Neural cell (in vitro differentiated cells): Measurements from ENCODE around the gene MAPRE3. TPM values are rescaled to one million over a fixed set of nuclear protein-coding genes. Genes with fewer than 3 reads are reported as not detected.

Experiments used
- H2AFZ ChIP-seq: fragments of 200-600, 300-800 bp; sonication (generic), shearing (Covaris generic); 2 replicates; pipeline ENCODE4 v1.6.0; 2014; ENCODE audit warnings: low read depth, mild to moderate bottlenecking, antibody characterized with exemption, low read length, moderate library complexity
- H3F3A ChIP-seq: fragments of 200-600 bp; shearing (Covaris generic); 2 replicates; pipeline ENCODE4 v1.6.1; 2016; ENCODE audit warnings: mild to moderate bottlenecking, moderate library complexity, mixed read lengths, antibody characterized with exemption, low read length; ENCODE audit not compliant: insufficient read depth, poor library complexity, severe bottlenecking
- H3K27ac ChIP-seq: fragments of 200-600, 300-800 bp; sonication (generic), shearing (Covaris generic); 2 replicates; pipeline ENCODE4 v1.5.1; 2014; ENCODE audit warnings: mild to moderate bottlenecking, low read length, moderate library complexity
- H3K27me3 ChIP-seq: fragments of 300-800, 200-600 bp; sonication (generic), shearing (Covaris generic); 2 replicates; pipeline ENCODE4 v1.6.0; 2014; ENCODE audit warnings: mild to moderate bottlenecking, low read depth, low read length, moderate library complexity; ENCODE audit not compliant: insufficient read depth
- H3K36me3 ChIP-seq: fragments of 300-800, 200-600 bp; sonication (generic), shearing (Covaris generic); 2 replicates; pipeline ENCODE4 v1.5.1; 2014; ENCODE audit warnings: mild to moderate bottlenecking, antibody characterized with exemption, low read length, moderate library complexity; ENCODE audit not compliant: insufficient read depth
- H3K4me2 ChIP-seq: fragments of 300-800, 200-600 bp; sonication (generic), shearing (Covaris generic); 2 replicates; pipeline ENCODE4 v1.6.0; 2014; ENCODE audit warnings: mild to moderate bottlenecking, low read length
- H3K4me3 ChIP-seq: fragments of 300-800, 200-600 bp; sonication (generic), shearing (Covaris generic); 2 replicates; pipeline ENCODE4 v1.5.1; 2014; ENCODE audit warnings: mild to moderate bottlenecking, low read length, moderate library complexity
- H3K79me2 ChIP-seq: fragments of 200-600 bp; shearing (Covaris generic); replicated peaks from 2 replicates; pipeline ENCODE4 v1.6.0; 2014; ENCODE audit warnings: mild to moderate bottlenecking, low read length, moderate library complexity; ENCODE audit not compliant: insufficient read depth
- H3K9ac ChIP-seq: fragments of 300-800, 200-600 bp; sonication (generic), shearing (Covaris generic); 2 replicates; pipeline ENCODE4 v1.6.1; 2016; ENCODE audit warnings: mild to moderate bottlenecking, low read length, mixed read lengths
- H3K9me2 ChIP-seq: fragments of 200-600 bp; shearing (Covaris generic); 2 replicates; pipeline ENCODE4 v1.6.1; 2016; ENCODE audit warnings: mild to moderate bottlenecking, low read length, mixed read lengths; ENCODE audit not compliant: insufficient read depth
- H3K9me3 ChIP-seq: fragments of 200-600, 300-800 bp; sonication (generic), shearing (Covaris generic); 2 replicates; pipeline ENCODE4 v1.6.1; 2016; ENCODE audit warnings: mild to moderate bottlenecking, mixed run types, low read length, moderate library complexity, mixed read lengths
- H4K20me1 ChIP-seq: fragments of 200-600 bp; shearing (Covaris generic); 2 replicates; pipeline ENCODE4 v1.6.1; 2016; ENCODE audit warnings: mild to moderate bottlenecking, mixed run types; ENCODE audit not compliant: insufficient read depth
- EP300 ChIP-seq: fragments of 450-650 bp; conservative IDR thresholded peaks from 2 replicates; pipeline ENCODE4 v1.6.1; 2014; ENCODE audit warnings: antibody characterized with exemption, mild to moderate bottlenecking, moderate library complexity; ENCODE audit not compliant: poor library complexity, severe bottlenecking
- EZH2 ChIP-seq: fragments of 200-600, 300-800 bp; shearing (Covaris generic), sonication (generic); IDR thresholded peaks from 2 replicates; pipeline ENCODE4 v1.6.1; 2014; ENCODE audit warnings: antibody characterized with exemption, low read length, borderline replicate concordance, mild to moderate bottlenecking; ENCODE audit not compliant: insufficient read depth, poor library complexity, severe bottlenecking
- MXI1 ChIP-seq: fragments of 450-650 bp; conservative IDR thresholded peaks from 2 replicates; pipeline ENCODE4 v1.6.1; 2014; ENCODE audit warnings: antibody characterized with exemption, mild to moderate bottlenecking; ENCODE audit not compliant: poor library complexity, severe bottlenecking
- POLR2AphosphoS5 ChIP-seq: IDR thresholded peaks from 2 replicates; pipeline ENCODE4 v1.6.1; 2012
- RAD21 ChIP-seq: fragments of 450-650 bp; conservative IDR thresholded peaks from 2 replicates; pipeline ENCODE4 v1.6.1; 2014; ENCODE audit warnings: antibody characterized with exemption, mild to moderate bottlenecking, moderate library complexity
- REST ChIP-seq: IDR thresholded peaks from 2 replicates; pipeline ENCODE4 v1.6.1; 2012; ENCODE audit warnings: borderline replicate concordance
- SMC3 ChIP-seq: fragments of 450-650 bp; conservative IDR thresholded peaks from 2 replicates; pipeline ENCODE4 v1.6.1; 2014; ENCODE audit warnings: antibody characterized with exemption, mild to moderate bottlenecking, moderate library complexity; ENCODE audit not compliant: poor library complexity
- TAF1 ChIP-seq: IDR thresholded peaks from 2 replicates; pipeline ENCODE4 v1.6.1; 2012; ENCODE audit warnings: low read depth
- polyA plus RNA-seq: library from polyadenylated mRNA; depleted of rRNA; stranded (reverse); fragments of >200 nt; gene quantifications from 2 replicates; pipeline ENCODE4 v1.2.3, GENCODE V29; 2014
- TF ChIP-seq, protein P1 (sequence below): fragments of 450-650 bp; IDR thresholded peaks from 2 replicates; pipeline ENCODE4 v1.5.1; 2014; ENCODE audit warnings: antibody characterized with exemption, mild to moderate bottlenecking, moderate library complexity; ENCODE audit not compliant: poor library complexity, severe bottlenecking

The MAPRE3 gene
- polyA plus RNA-seq, 1 donor from 2014 or later = 69.2 TPM

- H3K36me3 ChIP-seq = no peaks in the 10 kb centered on the region
- H4K20me1 ChIP-seq = peaks cover 5% of the 10 kb centered on the region
- H3K79me2 ChIP-seq = no peaks in the 10 kb centered on the region
- H3K4me3 ChIP-seq = no peak overlapping the region
- H3K9me2 ChIP-seq = no peaks in the 10 kb centered on the region
- TF ChIP-seq SMC3 = peak; percentile 90
- TF ChIP-seq, protein P1, sequence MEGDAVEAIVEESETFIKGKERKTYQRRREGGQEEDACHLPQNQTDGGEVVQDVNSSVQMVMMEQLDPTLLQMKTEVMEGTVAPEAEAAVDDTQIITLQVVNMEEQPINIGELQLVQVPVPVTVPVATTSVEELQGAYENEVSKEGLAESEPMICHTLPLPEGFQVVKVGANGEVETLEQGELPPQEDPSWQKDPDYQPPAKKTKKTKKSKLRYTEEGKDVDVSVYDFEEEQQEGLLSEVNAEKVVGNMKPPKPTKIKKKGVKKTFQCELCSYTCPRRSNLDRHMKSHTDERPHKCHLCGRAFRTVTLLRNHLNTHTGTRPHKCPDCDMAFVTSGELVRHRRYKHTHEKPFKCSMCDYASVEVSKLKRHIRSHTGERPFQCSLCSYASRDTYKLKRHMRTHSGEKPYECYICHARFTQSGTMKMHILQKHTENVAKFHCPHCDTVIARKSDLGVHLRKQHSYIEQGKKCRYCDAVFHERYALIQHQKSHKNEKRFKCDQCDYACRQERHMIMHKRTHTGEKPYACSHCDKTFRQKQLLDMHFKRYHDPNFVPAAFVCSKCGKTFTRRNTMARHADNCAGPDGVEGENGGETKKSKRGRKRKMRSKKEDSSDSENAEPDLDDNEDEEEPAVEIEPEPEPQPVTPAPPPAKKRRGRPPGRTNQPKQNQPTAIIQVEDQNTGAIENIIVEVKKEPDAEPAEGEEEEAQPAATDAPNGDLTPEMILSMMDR = peak; percentile 86
- TF ChIP-seq RAD21 = peak; percentile 83
- TF ChIP-seq EP300 = no peak
- H3K27me3 ChIP-seq = no peaks in the 10 kb centered on the region
- no peaks in the 10 kb centered on the region for H3K9me3 ChIP-seq
- no peak overlapping the region for H2AFZ ChIP-seq
- no peak overlapping the region for H3K4me2 ChIP-seq
- no peak overlapping the region for H3K9ac ChIP-seq
- no peaks in the 10 kb centered on the region for H3F3A ChIP-seq
- H3K27ac ChIP-seq = no peak overlapping the region
Measured at GRCh38 chr2:26942543-26943295, 27.7 kb upstream of the MAPRE3 start.

GRCh38 chr2:26945991-26946750 is 24.3 kb upstream of the MAPRE3 start:
- Histone ChIP-seq H3K9me2 (no peaks in the 10 kb centered on the region), H4K20me1 (peaks cover 5% of the 10 kb centered on the region), H3K9ac (no peak overlapping the region), H3F3A (no peaks in the 10 kb centered on the region), H3K4me3 (no peak overlapping the region), H3K9me3 (no peaks in the 10 kb centered on the region), H2AFZ (no peak overlapping the region), H3K4me2 (no peak overlapping the region), H3K36me3 (no peaks in the 10 kb centered on the region), H3K27ac (no peak overlapping the region), H3K27me3 (no peaks in the 10 kb centered on the region), H3K79me2 (no peaks in the 10 kb centered on the region)
- TF ChIP-seq POLR2AphosphoS5 (no peak), TAF1 (no peak), RAD21 (no peak), EP300 (no peak), MXI1 (no peak), EZH2 (no peak), REST (no peak), SMC3 (no peak)
- TF ChIP-seq, protein P1 = no peak
